Right lobe of liver (tissue), 6 donors: ENCODE results near the gene CMYA5. TPM values are rescaled to one million over a fixed set of nuclear protein-coding genes. Genes with fewer than 3 reads are reported as not detected.
"Not testable (repeated sequence)": the region's sequence is repeated elsewhere in the genome, so short reads cannot be mapped to it uniquely, and the experiment has no call there.

Source experiments
- ATAC-seq, 4 donors: fragments of 200-7000 bp; cut with Tn5 transposase; one replicate each; pipeline ENCODE4 v1.9.1; 2020; ENCODE audit warnings: mild to moderate bottlenecking in 4 of 4, moderate library complexity in 4 of 4
- DNase-seq, 3 donors: peaks; one replicate each; pipeline ENCODE4 v3.0.0-alpha.2; 2020
- H3K27ac ChIP-seq, 3 donors: fragments of 200-600 bp; one replicate each; pipeline ENCODE4 v1.8.0; 2022
- H3K27me3 ChIP-seq, 2 donors: fragments of 200-600 bp; one replicate each; pipeline ENCODE4 v1.8.0; 2022
- H3K36me3 ChIP-seq, 4 donors: fragments of 200-600 bp; sonication (generic) in 1 of 4; one replicate each; pipeline versions ENCODE4 v1.5.1 to v1.8.0; 2017 to 2022; ENCODE audit warnings: control low read depth in 1 of 4
- H3K4me1 ChIP-seq, 4 donors: fragments of 200-600 bp; sonication (generic) in 1 of 4; one replicate each; pipeline versions ENCODE4 v1.5.1 to v1.8.0; 2017 to 2022; ENCODE audit warnings: control low read depth in 1 of 4
- H3K4me3 ChIP-seq, 3 donors: fragments of 200-600 bp; one replicate each; pipeline ENCODE4 v1.8.0; 2022
- H3K9me3 ChIP-seq, 4 donors: fragments of 200-600 bp; sonication (generic) in 1 of 4; one replicate each; pipeline versions ENCODE4 v1.5.1 to v1.8.0; 2017 to 2022; ENCODE audit warnings: control low read depth in 1 of 4
- POLR2A ChIP-seq: fragments of 450-650 bp; IDR thresholded peaks from one replicate; pipeline ENCODE4 v1.6.1; 2017; ENCODE audit warnings: antibody characterized with exemption, mild to moderate bottlenecking
- WGBS: methylation state at CpG from one replicate; pipeline ENCODE4 v1.1.6; 2018; ENCODE audit warnings: low coverage, low lambda C conversion rate; ENCODE audit not compliant: insufficient coverage; ENCODE audit errors: missing lambda C conversion rate; 5-methylcytosine and 5-hydroxymethylcytosine counted together
- intact Hi-C, 2 donors: fragments of 100-400 bp; cut with DNase I; formaldehyde crosslinking; loops; one replicate each; pipeline versions ENCODE4 v1.11.2 to v1.14.1; 2022
- total RNA-seq, 6 experiments: library from RNA; depleted of rRNA in 2 of 6; stranded (reverse); fragments of >200 nt in 2 of 6; fragmentation: NEBNext Ultra II Directional in 3 of 6; extraction: Animal tissue kit (Norgen Biotek cat#: 25700) in 3 of 6; gene quantifications; one replicate each; pipeline versions ENCODE4 v1.1.0 to v1.2.4, GENCODE V29; 2016 to 2023
- TF ChIP-seq, protein P1 (sequence below), 4 donors: fragments of 200-600 bp in 3 of 4; fragments of 450-650 bp in 1 of 4; IDR thresholded peaks; one replicate each; pipeline versions ENCODE4 v1.5.1 to v1.8.0; 2016 to 2022; ENCODE audit warnings: antibody characterized with exemption in 4 of 4, mild to moderate bottlenecking in 2 of 4
- donor health status: DM: no; HTN: yes; CAD: no.
- donor health status: DM: no; HTN: no; CAD: no.
- donor health status: DM: no; HTN: no; CAD: no.
- donor health status: DM: no; HTN: yes; CAD: no.
- donor health status: DM: no; HTN: yes; CAD: no.

Gene CMYA5
- total RNA-seq, 6 experiments from 2014 or later = 1.1 to 5.8 (median 2.8) TPM

- no peak overlapping the region for H3K4me3 ChIP-seq
- H3K36me3 ChIP-seq = no peaks in the 10 kb centered on the region
These were observed 70.2 kb downstream of the CMYA5 start for GRCh38 chr5:79759848-79760247.

GRCh38 chr5:79762929-79763328, 73.3 kb downstream of the CMYA5 start:
- peaks cover 0 to 21% (median 11%) of the 10 kb centered on the region in 4 donors for H3K4me1 ChIP-seq
- no peak for DNase-seq
- 90% methylated on average over 3 of the region's 10 CpGs for WGBS
- no peaks in the 10 kb centered on the region for H3K9me3 ChIP-seq
- no peak overlapping the region for H3K27ac ChIP-seq
- H3K27me3 ChIP-seq = no peaks in the 10 kb centered on the region
- intact Hi-C loops = no loop called here
- no peak for TF ChIP-seq POLR2A
- TF ChIP-seq, protein P1, sequence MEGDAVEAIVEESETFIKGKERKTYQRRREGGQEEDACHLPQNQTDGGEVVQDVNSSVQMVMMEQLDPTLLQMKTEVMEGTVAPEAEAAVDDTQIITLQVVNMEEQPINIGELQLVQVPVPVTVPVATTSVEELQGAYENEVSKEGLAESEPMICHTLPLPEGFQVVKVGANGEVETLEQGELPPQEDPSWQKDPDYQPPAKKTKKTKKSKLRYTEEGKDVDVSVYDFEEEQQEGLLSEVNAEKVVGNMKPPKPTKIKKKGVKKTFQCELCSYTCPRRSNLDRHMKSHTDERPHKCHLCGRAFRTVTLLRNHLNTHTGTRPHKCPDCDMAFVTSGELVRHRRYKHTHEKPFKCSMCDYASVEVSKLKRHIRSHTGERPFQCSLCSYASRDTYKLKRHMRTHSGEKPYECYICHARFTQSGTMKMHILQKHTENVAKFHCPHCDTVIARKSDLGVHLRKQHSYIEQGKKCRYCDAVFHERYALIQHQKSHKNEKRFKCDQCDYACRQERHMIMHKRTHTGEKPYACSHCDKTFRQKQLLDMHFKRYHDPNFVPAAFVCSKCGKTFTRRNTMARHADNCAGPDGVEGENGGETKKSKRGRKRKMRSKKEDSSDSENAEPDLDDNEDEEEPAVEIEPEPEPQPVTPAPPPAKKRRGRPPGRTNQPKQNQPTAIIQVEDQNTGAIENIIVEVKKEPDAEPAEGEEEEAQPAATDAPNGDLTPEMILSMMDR (IDR thresholded peaks at IDR 0.05) = no peak
- no peak overlapping the region for H3K4me3 ChIP-seq
- H3K36me3 ChIP-seq = no peaks in the 10 kb centered on the region
- no peak for ATAC-seq

More at GRCh38 chr5:79759848-79760247, 70.2 kb downstream of the CMYA5 start:
- ATAC-seq (peak; percentile 70 to 84 (median 81)), DNase-seq (peak in 1 of 3 donors; percentile 67)
- H3K27me3 ChIP-seq = no peaks in the 10 kb centered on the region
- intact Hi-C loops = no loop called here
- peaks cover 0 to 48% (median 20%) of the 10 kb centered on the region in 4 donors for H3K4me1 ChIP-seq
- peak overlapping the region in 2 of 3 donors; percentile 67 to 89 for H3K27ac ChIP-seq
- H3K9me3 ChIP-seq = no peaks in the 10 kb centered on the region
- no peak for TF ChIP-seq POLR2A
- 23% methylated on average over 1 of the region's 1 CpG for WGBS

GRCh38 chr5:79764147-79764546, 74.5 kb downstream of the CMYA5 start:
- H3K4me3 ChIP-seq, DNase-seq, H3K27me3 ChIP-seq, H3K27ac ChIP-seq, intact Hi-C loops, H3K36me3 ChIP-seq, H3K9me3 ChIP-seq, ATAC-seq: not testable (repeated sequence)
- WGBS = 92% methylated on average over 3 of the region's 3 CpGs
- peaks cover 0 to 16% (median 9%) of the 10 kb centered on the region in 4 donors for H3K4me1 ChIP-seq

DNA sequence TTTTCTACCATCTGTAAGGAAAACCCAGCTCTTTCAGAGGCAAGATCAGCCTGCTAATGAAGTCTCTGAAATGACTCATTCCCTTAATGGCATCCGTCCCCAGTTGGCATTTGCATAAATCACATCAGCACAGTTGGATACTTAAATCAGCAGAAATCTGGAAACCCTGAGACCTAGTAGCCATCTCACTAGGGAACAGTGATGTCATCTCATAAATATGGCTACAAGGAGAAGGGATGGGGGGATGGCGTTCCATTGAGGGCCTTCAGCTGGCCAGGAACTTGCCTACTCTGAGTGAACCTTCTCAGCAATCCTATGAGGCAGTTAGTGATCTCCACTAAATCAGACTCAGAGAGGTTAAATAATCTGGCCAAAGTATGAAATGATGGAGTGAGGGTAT, 81.8 kb downstream of the CMYA5 start:
- Histone ChIP-seq H3K9me3 (no peaks in the 10 kb centered on the region), H3K27me3 (no peaks in the 10 kb centered on the region), H3K4me1 (peaks cover 0 to 21% (median 10%) of the 10 kb centered on the region in 4 donors), H3K4me3 (no peak overlapping the region), H3K36me3 (no peaks in the 10 kb centered on the region), H3K27ac (no peak overlapping the region)
- WGBS = 94% methylated on average over 2 of the region's 2 CpGs
- intact Hi-C loops = no loop called here
- DNase-seq (no peak), ATAC-seq (no peak)
- no peak for TF ChIP-seq POLR2A
- TF ChIP-seq, protein P1 (IDR thresholded peaks at IDR 0.05) = no peak

DNA sequence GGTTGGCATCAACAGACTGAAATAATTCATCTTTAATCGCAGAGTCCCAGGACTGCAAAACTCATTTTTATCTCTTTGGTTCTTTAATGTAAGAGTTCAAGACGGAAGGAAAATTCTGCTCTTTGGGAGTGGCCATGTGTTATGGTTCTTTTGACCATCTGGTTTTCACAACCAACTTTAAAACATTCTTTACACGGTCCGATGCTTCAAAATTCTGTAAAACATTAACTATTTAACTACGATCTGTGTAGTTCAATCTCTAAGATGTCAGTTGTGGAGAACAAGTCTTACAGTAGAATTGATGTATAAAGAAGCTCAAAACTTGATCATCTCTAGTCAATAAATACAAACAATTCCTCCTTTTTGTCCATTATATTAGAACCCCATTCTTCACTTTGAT, 83.0 kb downstream of the CMYA5 start:
- Histone ChIP-seq H3K27ac (no peak overlapping the region), H3K27me3 (no peaks in the 10 kb centered on the region), H3K36me3 (no peaks in the 10 kb centered on the region), H3K9me3 (no peaks in the 10 kb centered on the region), H3K4me3 (no peak overlapping the region), H3K4me1 (peaks cover 0 to 21% (median 10%) of the 10 kb centered on the region in 4 donors)
- WGBS = 54% methylated on average over 5 of the region's 5 CpGs
- intact Hi-C loops = no loop called here
- ATAC-seq (no peak), DNase-seq (no peak)
- TF ChIP-seq, protein P1 (IDR thresholded peaks at IDR 0.05) = no peak
- TF ChIP-seq POLR2A = no peak

- Histone ChIP-seq H3K27ac (no peak overlapping the region), H3K4me1 (peaks cover 0 to 21% (median 10%) of the 10 kb centered on the region in 4 donors), H3K9me3 (no peaks in the 10 kb centered on the region), H3K36me3 (no peaks in the 10 kb centered on the region), H3K4me3 (no peak overlapping the region), H3K27me3 (no peaks in the 10 kb centered on the region)
- intact Hi-C loops = no loop called here
- ATAC-seq = no peak
- no peak for DNase-seq
- no peak for TF ChIP-seq POLR2A
- TF ChIP-seq, protein P1 (IDR thresholded peaks at IDR 0.05) = no peak
- 83% methylated on average over 4 of the region's 4 CpGs for WGBS
These were observed 84.0 kb downstream of the CMYA5 start for GRCh38 chr5:79773612-79774011.
